Liver (tissue), 9 donors: ENCODE data around the gene GPX4. TPM values are rescaled to one million over a fixed set of nuclear protein-coding genes. Genes with fewer than 3 reads are reported as not detected.

ENCODE experiments used
- DNase-seq: peaks from one replicate; pipeline ENCODE4 v3.0.0-alpha.2; 2017; ENCODE audit warnings: low spot score
- H3K27ac ChIP-seq, 2 donors: one replicate each; pipeline ENCODE4 v1.7.0; 2013; ENCODE audit warnings: inconsistent platforms in 2 of 2, low read length in 2 of 2, control low read depth in 1 of 2, low read depth in 1 of 2, mild to moderate bottlenecking in 1 of 2
- H3K27me3 ChIP-seq, 4 donors: one replicate each; pipeline versions ENCODE4 v1.6.1 to v1.7.0; 2013; ENCODE audit warnings: low read length in 3 of 4, inconsistent platforms in 1 of 4, mild to moderate bottlenecking in 1 of 4, moderate library complexity in 1 of 4; ENCODE audit not compliant: control insufficient read depth in 4 of 4, insufficient read depth in 4 of 4
- H3K36me3 ChIP-seq, 4 donors: one replicate each; pipeline versions ENCODE4 v1.6.1 to v1.7.0; 2013; ENCODE audit warnings: low read length in 3 of 4, mild to moderate bottlenecking in 3 of 4, low read depth in 1 of 4, moderate library complexity in 1 of 4; ENCODE audit not compliant: control insufficient read depth in 4 of 4, insufficient read depth in 3 of 4
- H3K4me1 ChIP-seq, 4 donors: one replicate each; pipeline versions ENCODE4 v1.6.1 to v1.7.0; 2013; ENCODE audit warnings: low read length in 3 of 4, mild to moderate bottlenecking in 3 of 4, moderate library complexity in 1 of 4; ENCODE audit not compliant: control insufficient read depth in 4 of 4, insufficient read depth in 4 of 4
- H3K4me3 ChIP-seq, 3 donors: one replicate each; pipeline versions ENCODE4 v1.6.1 to v1.7.0; 2013; ENCODE audit warnings: low read length in 3 of 3, control low read depth in 1 of 3, low read depth in 1 of 3, mild to moderate bottlenecking in 1 of 3
- H3K9ac ChIP-seq, 2 donors: one replicate each; pipeline ENCODE4 v1.7.0; 2013; ENCODE audit warnings: low read length in 2 of 2, mild to moderate bottlenecking in 2 of 2, moderate library complexity in 2 of 2, control low read depth in 1 of 2, low read depth in 1 of 2
- H3K9me3 ChIP-seq, 4 donors: one replicate each; pipeline versions ENCODE4 v1.6.1 to v1.7.0; 2013; ENCODE audit warnings: low read length in 3 of 4; ENCODE audit not compliant: control insufficient read depth in 4 of 4
- CTCF ChIP-seq: fragments of 150-350 bp; IDR thresholded peaks from 2 replicates; pipeline ENCODE4 v1.5.1; 2017; ENCODE audit warnings: improper control_type of control experiment, low read depth, low read length; ENCODE audit not compliant: missing input control
- EGR1 ChIP-seq, 2 donors: IDR thresholded peaks; 2 replicates each; pipeline ENCODE4 v1.6.1; 2016 to 2018; ENCODE audit warnings: antibody characterized with exemption in 2 of 2, low read depth in 2 of 2
- FOXA1 ChIP-seq: IDR thresholded peaks from 2 replicates; pipeline ENCODE4 v1.6.1; 2016; ENCODE audit warnings: antibody characterized with exemption
- FOXA2 ChIP-seq: IDR thresholded peaks from 2 replicates; pipeline ENCODE4 v1.6.1; 2016; ENCODE audit warnings: antibody characterized with exemption
- HNF4A ChIP-seq, 2 donors: conservative IDR thresholded peaks; 2 replicates each; pipeline ENCODE4 v1.6.1; 2016; ENCODE audit warnings: antibody characterized with exemption in 2 of 2, mild to moderate bottlenecking in 2 of 2
- HNF4G ChIP-seq: IDR thresholded peaks from 2 replicates; pipeline ENCODE4 v1.6.1; 2016; ENCODE audit warnings: antibody characterized with exemption
- JUND ChIP-seq, 2 donors: IDR thresholded peaks; 2 replicates each; pipeline ENCODE4 v1.6.1; 2016; ENCODE audit warnings: antibody characterized with exemption in 2 of 2
- MAX ChIP-seq: IDR thresholded peaks from 2 replicates; pipeline ENCODE4 v1.6.1; 2016; ENCODE audit warnings: antibody characterized with exemption
- NR2F2 ChIP-seq: IDR thresholded peaks from 2 replicates; pipeline ENCODE4 v1.6.1; 2016; ENCODE audit warnings: antibody characterized with exemption
- RAD21 ChIP-seq, 2 donors: IDR thresholded peaks; 2 replicates each; pipeline ENCODE4 v1.6.1; 2016; ENCODE audit warnings: antibody characterized with exemption in 2 of 2, mild to moderate bottlenecking in 2 of 2
- REST ChIP-seq: IDR thresholded peaks from 2 replicates; pipeline ENCODE4 v1.6.1; 2016; ENCODE audit warnings: antibody characterized with exemption, mild to moderate bottlenecking
- RXRA ChIP-seq, 2 donors: IDR thresholded peaks; 2 replicates each; pipeline ENCODE4 v1.6.1; 2017 to 2018; ENCODE audit warnings: antibody characterized with exemption in 2 of 2, mild to moderate bottlenecking in 1 of 2
- SP1 ChIP-seq: IDR thresholded peaks from 2 replicates; pipeline ENCODE4 v1.6.1; 2018; ENCODE audit warnings: antibody characterized with exemption, mild to moderate bottlenecking
- YY1 ChIP-seq: IDR thresholded peaks from 2 replicates; pipeline ENCODE4 v1.6.1; 2016; ENCODE audit warnings: antibody characterized with exemption, mild to moderate bottlenecking
- ZBTB33 ChIP-seq: IDR thresholded peaks from 2 replicates; pipeline ENCODE4 v1.6.1; 2016; ENCODE audit warnings: antibody characterized with exemption
- WGBS: extraction: QIAGEN DNeasy Blood & Tissue Kit; methylation state at CpG from one replicate; pipeline ENCODE4 v1.1.7; 2013; 5-methylcytosine and 5-hydroxymethylcytosine counted together
- polyA plus RNA-seq, 2 donors: library from polyadenylated mRNA; stranded (reverse) in 1 of 2; unstranded in 1 of 2; fragments of 200-250 nt in 1 of 2; fragments of >200 nt in 1 of 2; fragmentation: Nextera tagmentation in 1 of 2; extraction: Ambion mirVana in 1 of 2; gene quantifications; one replicate each; pipeline versions ENCODE4 v1.2.1 to v1.2.3, GENCODE V29; 2013 to 2015
- total RNA-seq, 2 donors: library from RNA; depleted of rRNA; stranded (reverse); fragments of >200 nt; gene quantifications; one replicate each; pipeline ENCODE4 v1.2.3, GENCODE V29; 2014
- donor health status: healthy.
- donor health status: healthy.
- donor health status: healthy.
- donor health status: healthy.
- donor health status: healthy.

GPX4 gene
- total and polyA plus RNA-seq, 4 donors: 122 to 558 (median 298) TPM

- Histone ChIP-seq H3K9ac (no peak overlapping the region), H3K27me3 (no peaks in the 10 kb centered on the region), H3K27ac (no peak overlapping the region), H3K36me3 (peaks cover 6 to 46% (median 31%) of the 10 kb centered on the region in 4 donors), H3K4me3 (no peak overlapping the region), H3K9me3 (no peaks in the 10 kb centered on the region), H3K4me1 (peaks cover 8 to 23% (median 19%) of the 10 kb centered on the region in 4 donors)
- WGBS: 84% methylated on average over 18 of the region's 18 CpGs
- no peak for DNase-seq
- TF ChIP-seq FOXA1 (no peak), REST (no peak), HNF4A (conservative IDR thresholded peaks at IDR 0.05) (no peak), FOXA2 (no peak), ZBTB33 (no peak), EGR1 (IDR thresholded peaks at IDR 0.05; ENCODE audit: low read depth in 2 of 2) (no peak), MAX (no peak), JUND (IDR thresholded peaks at IDR 0.05) (no peak), HNF4G (no peak), CTCF (no peak), SP1 (no peak), RAD21 (IDR thresholded peaks at IDR 0.05) (no peak), YY1 (no peak), NR2F2 (no peak), RXRA (IDR thresholded peaks at IDR 0.05) (no peak)
Observed at GRCh38 chr19:1110809-1111640, 7.2 kb downstream of the GPX4 start.
